Measurements from ENCODE around the gene MRPL23.

MRPL23 gene

DNA sequence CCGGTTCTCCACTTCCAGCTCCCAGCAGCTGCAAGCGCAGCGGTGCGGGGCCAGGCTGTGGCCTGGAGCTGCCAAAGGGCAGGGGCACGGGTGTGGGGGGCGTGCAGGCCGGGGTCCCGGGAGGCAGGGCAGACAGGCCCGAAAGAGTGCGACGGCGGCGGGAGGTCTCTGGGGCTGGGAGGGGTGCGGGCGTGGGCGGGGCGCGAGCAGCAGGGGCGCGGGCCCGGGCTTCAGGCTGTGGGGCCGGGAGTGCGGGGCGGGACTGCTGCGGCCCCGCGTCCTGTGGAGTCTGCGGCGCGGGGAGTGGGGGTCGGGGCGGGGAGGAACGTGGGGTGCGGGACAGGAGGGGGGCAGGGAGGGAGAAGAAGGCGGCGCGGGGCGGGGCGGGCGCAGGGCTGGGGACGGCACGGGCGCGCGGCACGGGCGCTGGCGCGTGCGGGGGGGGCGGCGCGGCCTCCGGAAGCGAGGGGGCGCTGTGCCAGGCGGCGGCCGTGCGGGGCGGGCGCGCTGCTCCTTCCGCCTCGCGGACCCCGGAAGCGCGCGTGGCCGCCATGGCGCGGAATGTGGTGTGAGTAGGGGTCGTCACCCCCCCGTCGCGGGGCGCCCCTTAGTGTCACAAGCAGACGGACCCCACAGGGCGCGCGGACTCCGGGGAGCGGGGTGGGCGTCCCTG, at the start of gene MRPL23:
TSS of gene MRPL23 (plus strand) at position 521 of the 673 bp plus-strand sequence. CDS start at position 552, 31 bp downstream.
- no peak for DNase-seq

DNA sequence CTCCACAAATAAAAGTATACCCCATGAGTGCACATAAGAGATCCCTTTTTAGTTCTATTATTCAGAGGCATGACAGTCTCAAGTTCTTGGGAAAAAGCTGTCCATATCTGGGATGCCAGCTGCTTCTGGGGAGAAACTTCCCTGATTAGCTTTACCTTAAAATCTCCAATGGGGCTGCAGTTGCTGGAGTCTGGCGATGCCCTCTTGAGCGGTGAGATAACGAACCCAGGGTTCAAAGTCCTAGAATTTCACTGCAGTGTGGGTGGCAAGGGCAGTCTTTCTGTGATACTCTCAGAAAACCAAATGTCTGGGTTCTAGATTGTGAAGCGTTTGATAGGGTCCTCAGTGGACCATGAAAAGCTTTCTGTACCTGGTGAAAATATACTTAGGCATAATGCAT, 48.0 kb upstream of the MRPL23 start:
- no peak for DNase-seq

GRCh38 chr11:1899686-1900085, 47.4 kb upstream of the MRPL23 start:
- no peak for DNase-seq

GRCh38 chr11:1906181-1906580, 41.0 kb upstream of the MRPL23 start:
- DNase-seq, result no peak

- no peak for DNase-seq
Observed at GRCh38 chr11:1906611-1907423, 40.3 kb upstream of the MRPL23 start.

DNA sequence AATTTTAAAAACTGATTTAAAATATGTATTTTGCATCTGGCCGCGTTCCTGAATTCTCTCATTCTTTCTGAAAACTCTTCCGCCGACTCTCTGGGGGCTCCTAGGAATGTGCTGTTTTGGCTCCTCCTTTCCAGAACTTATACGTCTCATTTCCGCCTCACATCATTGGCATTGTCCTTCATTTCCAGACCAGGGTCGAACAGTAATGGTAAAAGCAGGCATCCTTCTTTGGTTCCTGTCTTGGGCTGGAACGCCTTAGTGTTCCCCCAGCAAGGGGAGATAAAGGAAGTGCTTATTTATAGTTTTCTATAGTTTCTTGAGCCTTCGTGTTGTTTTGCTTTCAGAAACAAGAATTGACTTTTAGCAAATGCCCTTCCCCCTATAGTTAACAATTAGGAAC, 38.5 kb upstream of the MRPL23 start:
- DNase-seq, result no peak

GRCh38 chr11:1909524-1909923, 37.6 kb upstream of the MRPL23 start:
- DNase-seq, result no peak

GRCh38 chr11:1912289-1912878, 34.7 kb upstream of the MRPL23 start:
- no peak for DNase-seq

- DNase-seq, result no peak
Observed at GRCh38 chr11:1913271-1914060, 33.7 kb upstream of the MRPL23 start.

GRCh38 chr11:1915795-1916131, 31.4 kb upstream of the MRPL23 start:
- no peak for DNase-seq

- DNase-seq, result no peak
Observed at GRCh38 chr11:1916132-1916985, 30.8 kb upstream of the MRPL23 start.

- DNase-seq, result no peak
Observed at GRCh38 chr11:1916986-1917522, 30.1 kb upstream of the MRPL23 start.

- no peak for DNase-seq
Observed at GRCh38 chr11:1917523-1918435, 29.4 kb upstream of the MRPL23 start.

- no peak for DNase-seq
Observed at GRCh38 chr11:1918436-1919315, 28.5 kb upstream of the MRPL23 start.

- no peak for DNase-seq
Observed at GRCh38 chr11:1919391-1920127, 27.6 kb upstream of the MRPL23 start, which contains the start of gene TNNT3. Gene TNNT3, plus strand, starts transcription at chr11:1919703. Its CDS starts 3,172 bp downstream, at chr11:1922875.

DNA sequence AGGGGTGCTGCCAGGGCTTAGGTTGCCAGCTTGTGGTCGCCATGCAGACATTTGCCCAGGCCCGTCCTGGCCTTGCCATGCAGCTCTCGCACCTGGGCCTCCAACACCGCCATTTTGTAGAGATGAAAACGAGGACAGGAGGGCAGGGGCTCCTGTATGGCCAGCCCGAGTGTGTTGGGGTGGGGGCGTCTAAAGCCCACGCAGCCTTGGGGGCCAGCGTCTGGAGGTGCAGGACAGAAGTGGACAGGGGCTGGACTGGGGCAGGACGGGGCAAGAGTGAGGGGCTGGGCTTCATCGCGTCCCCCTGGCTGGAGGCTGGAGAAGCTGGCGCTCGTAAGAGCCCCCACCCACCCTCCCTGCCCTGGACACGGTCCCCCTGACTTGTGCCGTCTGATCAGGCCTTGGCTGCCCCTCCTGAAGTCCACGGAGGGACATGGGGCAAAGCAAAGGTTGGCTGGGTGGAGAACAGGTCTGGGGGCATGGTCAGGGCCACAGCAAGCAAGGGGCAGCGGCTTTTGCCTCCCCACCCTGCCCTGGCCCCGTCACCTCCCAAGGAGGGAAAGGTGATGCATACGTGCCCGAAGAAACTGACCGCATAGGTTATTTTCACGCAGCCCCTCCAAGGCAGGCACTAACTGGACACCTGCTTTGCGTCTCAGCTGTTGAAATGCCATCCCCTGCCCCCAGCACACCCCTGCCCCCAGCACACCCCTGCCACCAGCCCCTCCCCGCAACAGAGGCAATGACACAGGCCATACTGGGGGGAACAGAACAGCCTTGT, 26.8 kb upstream of the MRPL23 start:
- DNase-seq, result no peak

- DNase-seq, result no peak
Observed at GRCh38 chr11:1920909-1921573, 26.1 kb upstream of the MRPL23 start.

Measured in NCI-H1105 treated with DMSO at 0.1 percent for 48 hours (cell line).